DND-41 (cell line): Measurements from ENCODE around the gene NOD2.

Experiments used
- ATAC-seq: fragments of 200-7000 bp; cut with Tn5 transposase; 3 replicates; pipeline ENCODE4 v1.9.1; 2021; ENCODE audit warnings: low read depth; ENCODE audit not compliant: insufficient read depth
- DNase-seq: peaks from one replicate; pipeline ENCODE4 v3.0.0-alpha.2; 2020
- H2AFZ ChIP-seq: 2 replicates; pipeline ENCODE4 v1.6.0; 2012; ENCODE audit warnings: low read depth, low read length
- H3K27ac ChIP-seq: 2 replicates; pipeline ENCODE4 v1.5.1; 2012; ENCODE audit warnings: low read length, inconsistent platforms
- H3K27me3 ChIP-seq: fragments of 200-600 bp; sonication (generic); 2 replicates; pipeline ENCODE4 v1.6.0; 2012; ENCODE audit warnings: low read length, mild to moderate bottlenecking, inconsistent platforms; ENCODE audit not compliant: insufficient read depth, poor library complexity
- H3K36me3 ChIP-seq: 2 replicates; pipeline ENCODE4 v1.5.1; 2012; ENCODE audit warnings: low read length, inconsistent platforms; ENCODE audit not compliant: insufficient read depth
- H3K4me1 ChIP-seq: 2 replicates; pipeline ENCODE4 v1.5.1; 2012; ENCODE audit warnings: mild to moderate bottlenecking, low read length; ENCODE audit not compliant: insufficient read depth
- H3K4me2 ChIP-seq: 2 replicates; pipeline ENCODE4 v1.6.0; 2012; ENCODE audit warnings: mild to moderate bottlenecking, moderate library complexity, low read length, inconsistent platforms; ENCODE audit not compliant: insufficient read depth
- H3K4me3 ChIP-seq, 2 experiments: fragments of 200-600 bp in 1 of 2; shearing (Covaris generic) in 1 of 2; 2 replicates each; pipeline ENCODE4 v1.5.1; 2012 to 2016; ENCODE audit warnings: inconsistent platforms in 2 of 2, low read length in 2 of 2, mild to moderate bottlenecking in 2 of 2, low read depth in 1 of 2, moderate library complexity in 1 of 2
- H3K79me2 ChIP-seq: 2 replicates; pipeline ENCODE4 v1.6.0; 2012; ENCODE audit warnings: low read length, inconsistent platforms; ENCODE audit not compliant: insufficient read depth
- H3K9ac ChIP-seq: 2 replicates; pipeline ENCODE4 v1.6.0; 2012; ENCODE audit warnings: low read depth, mild to moderate bottlenecking, inconsistent platforms, low read length, moderate library complexity
- H3K9me3 ChIP-seq: 2 replicates; pipeline ENCODE4 v1.5.1; 2012; ENCODE audit warnings: low read length, moderate library complexity, mild to moderate bottlenecking, inconsistent platforms; ENCODE audit not compliant: insufficient read depth, severe bottlenecking
- H4K20me1 ChIP-seq: 2 replicates; pipeline ENCODE4 v1.6.0; 2012; ENCODE audit warnings: low read length; ENCODE audit not compliant: insufficient read depth
- CTCF ChIP-seq: IDR thresholded peaks from 2 replicates; pipeline ENCODE4 v1.5.1; 2012; ENCODE audit warnings: borderline replicate concordance, low read length, moderate library complexity, mild to moderate bottlenecking; ENCODE audit not compliant: poor library complexity, severe bottlenecking; ENCODE audit errors: extremely low read depth
- EZH2 ChIP-seq: IDR thresholded peaks from 3 replicates; pipeline ENCODE4 v1.6.1; 2012; ENCODE audit warnings: borderline replicate concordance, low read depth, mild to moderate bottlenecking, moderate library complexity, low read length, inconsistent platforms; ENCODE audit not compliant: severe bottlenecking

NOD2 gene

GRCh38 chr16:50763211-50763610 lies 69.8 kb downstream of the NOD2 start:
- TF ChIP-seq EZH2, result no peak
- TF ChIP-seq CTCF, result no peak
- 0 out of 2 replicates have a peak, but pooled peaks cover 3% of the 10 kb centered on the region for H4K20me1 ChIP-seq
- no peak for ATAC-seq
- H3K9ac ChIP-seq, result no peak overlapping the region
- H3K36me3 ChIP-seq, result peaks cover 23% of the 10 kb centered on the region
- no peaks in the 10 kb centered on the region for H3K4me1 ChIP-seq
- no peak for DNase-seq
- no peaks in the 10 kb centered on the region; the same call in 1 of the 2 replicates for H3K79me2 ChIP-seq
- no peaks in the 10 kb centered on the region for H3K27me3 ChIP-seq
- no peak overlapping the region for H3K4me2 ChIP-seq
- peaks cover 4% of the 10 kb centered on the region for H3K9me3 ChIP-seq
- H3K27ac ChIP-seq, result no peak overlapping the region
- no peak overlapping the region for H3K4me3 ChIP-seq
- no peak overlapping the region for H2AFZ ChIP-seq

GRCh38 chr16:50765260-50765659 lies 71.9 kb downstream of the NOD2 start:
- TF ChIP-seq CTCF, result no peak
- no peak for TF ChIP-seq EZH2
- Histone ChIP-seq H3K79me2 (no peaks in the 10 kb centered on the region; the same call in 1 of the 2 replicates), H3K9ac (no peak overlapping the region)

DNA sequence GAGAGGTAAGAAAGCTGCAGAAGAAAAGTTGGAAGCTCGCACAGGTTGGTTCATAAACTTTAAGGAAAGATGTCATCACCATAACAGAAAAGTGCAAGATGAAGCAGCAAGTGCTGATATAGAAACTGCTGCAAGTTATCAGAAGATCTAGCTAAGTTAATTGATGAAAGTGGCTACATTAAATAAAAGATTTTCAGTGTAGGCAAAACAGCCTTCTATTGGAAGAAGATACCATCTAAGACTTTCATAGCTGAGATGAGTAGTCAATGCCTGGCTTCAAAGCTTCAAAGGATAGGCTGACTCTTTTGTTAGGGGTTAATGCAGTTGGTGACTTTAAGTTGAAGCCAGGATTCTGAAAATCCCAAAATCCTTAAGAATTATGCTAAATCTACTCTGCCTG lies 72.5 kb downstream of the NOD2 start:
- Histone ChIP-seq H3K4me3 (no peak overlapping the region), H3K27me3 (no peaks in the 10 kb centered on the region), H3K9ac (no peak overlapping the region), H3K4me1 (no peaks in the 10 kb centered on the region), H3K27ac (no peak overlapping the region), H2AFZ (no peak overlapping the region), H4K20me1 (0 out of 2 replicates have a peak, but pooled peaks cover 3% of the 10 kb centered on the region), H3K4me2 (no peak overlapping the region), H3K36me3 (peaks cover 21% of the 10 kb centered on the region), H3K79me2 (no peaks in the 10 kb centered on the region; the same call in 1 of the 2 replicates), H3K9me3 (peaks cover 4% of the 10 kb centered on the region)
- no peak for DNase-seq
- TF ChIP-seq CTCF (no peak), EZH2 (no peak)
- no peak for ATAC-seq

More at GRCh38 chr16:50765260-50765659, 71.9 kb downstream of the NOD2 start:
- no peaks in the 10 kb centered on the region for H3K4me1 ChIP-seq
- H3K27ac ChIP-seq, result no peak overlapping the region
- no peak overlapping the region for H2AFZ ChIP-seq
- no peaks in the 10 kb centered on the region for H3K27me3 ChIP-seq
- peaks cover 21% of the 10 kb centered on the region for H3K36me3 ChIP-seq
- H4K20me1 ChIP-seq, result 0 out of 2 replicates have a peak, but pooled peaks cover 3% of the 10 kb centered on the region
- no peak for DNase-seq
- H3K9me3 ChIP-seq, result peaks cover 4% of the 10 kb centered on the region
- no peak for ATAC-seq
- no peak overlapping the region for H3K4me2 ChIP-seq
- no peak overlapping the region for H3K4me3 ChIP-seq

DNA sequence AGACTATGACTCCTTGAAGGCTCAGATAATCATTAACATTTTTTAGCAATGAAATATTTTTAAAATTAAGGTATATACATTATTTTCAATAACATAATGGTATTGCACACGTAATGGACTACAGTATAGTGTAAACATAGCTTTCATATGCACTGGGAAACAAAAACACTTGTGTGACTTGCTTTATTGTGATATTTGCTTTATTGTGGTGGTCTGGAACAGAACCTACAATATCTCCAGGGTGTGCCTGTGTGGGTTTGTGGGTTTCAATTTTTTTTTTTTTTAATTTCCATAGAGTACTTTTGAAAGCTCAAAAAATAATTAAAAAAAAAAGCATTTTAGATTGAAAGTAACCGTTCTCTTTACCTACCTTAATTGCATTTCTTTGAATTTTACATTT lies 73.8 kb downstream of the NOD2 start:
- H3K27ac ChIP-seq, result no peak overlapping the region
- no peaks in the 10 kb centered on the region for H3K27me3 ChIP-seq
- H3K9me3 ChIP-seq, result peaks cover 4% of the 10 kb centered on the region
- ATAC-seq, result no peak
- peaks cover 21% of the 10 kb centered on the region for H3K36me3 ChIP-seq
- H3K4me1 ChIP-seq, result no peaks in the 10 kb centered on the region
- H3K4me3 ChIP-seq, result no peak overlapping the region
- no peak for TF ChIP-seq EZH2
- no peak for TF ChIP-seq CTCF
- DNase-seq, result no peak
- no peak overlapping the region for H2AFZ ChIP-seq
- H4K20me1 ChIP-seq, result 0 out of 2 replicates have a peak, but pooled peaks cover 3% of the 10 kb centered on the region
- no peaks in the 10 kb centered on the region; the same call in 1 of the 2 replicates for H3K79me2 ChIP-seq
- H3K4me2 ChIP-seq, result no peak overlapping the region
- no peak overlapping the region for H3K9ac ChIP-seq
